Natural killer cell treated with Interleukin-12 subunit alpha and Interleukin-12 subunit beta and Interleukin-15 and Interleukin-18, amount 100 ng/mL, for 72 hours (primary cell): ENCODE results near the gene SGCE. TPM values are rescaled to one million over a fixed set of nuclear protein-coding genes. Genes with fewer than 3 reads are reported as not detected.
"Not testable (repeated sequence)": the region's sequence is repeated elsewhere in the genome, so short reads cannot be mapped to it uniquely, and the experiment has no call there.

Source experiments
- ATAC-seq, 2 donors: fragments of 150-1000 bp; cut with Tn5 transposase in 1 of 2; sonication (Bioruptor Pico), chemical (Tn5 transposase) in 1 of 2; 2 replicates each; pipeline ENCODE4 v1.10.0; 2021
- DNase-seq: peaks from one replicate; pipeline ENCODE4 v3.0.0; 2022; ENCODE audit warnings: low spot score
- H3K27ac Mint-ChIP-seq, 2 donors: 1 replicate in 1 of 2; 2 replicates in 1 of 2; pipeline ENCODE4 v1.8.0; 2022; ENCODE audit warnings: mixed read lengths in 2 of 2, mild to moderate bottlenecking in 1 of 2, moderate library complexity in 1 of 2
- H3K27me3 Mint-ChIP-seq, 2 donors: 1 replicate in 1 of 2; 2 replicates in 1 of 2; pipeline ENCODE4 v1.8.0; 2022; ENCODE audit warnings: mixed read lengths in 2 of 2
- H3K36me3 Mint-ChIP-seq: one replicate; pipeline ENCODE4 v1.8.0; 2022; ENCODE audit warnings: mixed read lengths
- H3K4me1 Mint-ChIP-seq, 2 donors: 1 replicate in 1 of 2; 2 replicates in 1 of 2; pipeline ENCODE4 v1.8.0; 2022; ENCODE audit warnings: low read depth in 2 of 2, mixed read lengths in 2 of 2, mild to moderate bottlenecking in 1 of 2
- H3K4me3 Mint-ChIP-seq: one replicate; pipeline ENCODE4 v1.8.0; 2022; ENCODE audit warnings: mixed read lengths
- H3K9me3 Mint-ChIP-seq: 2 replicates; pipeline ENCODE4 v1.8.0; 2022; ENCODE audit warnings: mixed read lengths
- total RNA-seq, 2 donors: library from RNA; stranded (reverse); gene quantifications; one replicate each; pipeline ENCODE4 v1.2.3, GENCODE V29; 2022

The SGCE gene, protein sequence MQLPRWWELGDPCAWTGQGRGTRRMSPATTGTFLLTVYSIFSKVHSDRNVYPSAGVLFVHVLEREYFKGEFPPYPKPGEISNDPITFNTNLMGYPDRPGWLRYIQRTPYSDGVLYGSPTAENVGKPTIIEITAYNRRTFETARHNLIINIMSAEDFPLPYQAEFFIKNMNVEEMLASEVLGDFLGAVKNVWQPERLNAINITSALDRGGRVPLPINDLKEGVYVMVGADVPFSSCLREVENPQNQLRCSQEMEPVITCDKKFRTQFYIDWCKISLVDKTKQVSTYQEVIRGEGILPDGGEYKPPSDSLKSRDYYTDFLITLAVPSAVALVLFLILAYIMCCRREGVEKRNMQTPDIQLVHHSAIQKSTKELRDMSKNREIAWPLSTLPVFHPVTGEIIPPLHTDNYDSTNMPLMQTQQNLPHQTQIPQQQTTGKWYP
- total RNA-seq = 1 to 10 TPM; 1.0 to 2.2 TPM

GRCh38 chr7:94655848-94656657 lies at the start of gene SGCE:
Gene SGCE (minus strand): TSS chr7:94656133. CDS start chr7:94656098, 35 bp downstream.
- Mint-ChIP-seq H3K9me3 (no peaks in the 10 kb centered on the region), H3K4me1 (peaks cover 14 to 19% of the 10 kb centered on the region in 2 donors), H3K4me3 (peak within 1 kb of the TSS; percentile 81), H3K27me3 (peaks cover 17 to 23% of the 10 kb centered on the region in 2 donors), H3K36me3 (no peaks in the 10 kb centered on the region), H3K27ac (peak within 1 kb of the TSS in 1 of 2 donors; percentile 35)
- DNase-seq = no peak
- no peak for ATAC-seq

DNA sequence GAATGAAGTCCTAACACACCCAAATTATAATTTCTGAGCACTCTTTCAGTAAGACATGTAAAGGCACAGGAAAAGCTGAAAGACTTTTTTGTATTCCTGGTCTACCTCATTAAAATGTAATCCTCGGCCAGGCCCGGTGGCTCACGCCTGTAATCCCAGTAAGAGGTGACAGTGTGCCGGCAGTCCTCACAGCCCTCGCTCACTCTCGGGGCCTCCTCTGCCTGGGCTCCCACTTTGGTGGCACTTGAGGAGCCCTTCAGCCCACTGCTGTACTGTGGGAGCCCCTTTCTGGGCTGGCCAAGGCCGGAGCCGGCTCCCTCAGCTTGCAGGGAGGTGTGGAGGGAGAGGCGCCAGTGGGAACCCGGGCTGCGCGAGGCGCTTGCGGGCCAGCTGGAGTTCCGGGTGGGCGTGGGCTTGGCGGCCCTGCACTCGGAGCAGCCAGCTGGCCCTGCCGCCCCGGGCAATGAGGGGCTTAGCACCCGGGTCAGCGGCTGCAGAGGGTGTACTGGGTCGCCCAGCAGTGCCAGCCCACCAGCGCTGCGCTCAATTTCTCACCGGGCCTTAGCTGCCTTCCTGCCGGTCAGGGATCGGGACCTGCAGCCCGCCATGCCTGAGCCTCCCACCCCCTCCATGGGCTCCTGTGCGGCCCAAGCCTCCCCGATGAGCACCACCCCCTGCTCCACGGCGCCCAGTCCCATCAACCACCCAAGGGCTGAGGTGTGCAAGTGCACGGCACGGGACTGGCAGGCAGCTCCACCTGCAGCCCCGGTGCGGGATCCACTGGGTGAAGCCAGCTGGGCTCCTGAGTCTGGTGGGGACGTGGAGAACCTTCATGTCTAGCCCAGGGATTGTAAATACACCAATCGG lies 49.5 kb upstream of the SGCE start:
- H3K9me3 Mint-ChIP-seq, H3K27ac Mint-ChIP-seq, H3K4me3 Mint-ChIP-seq, H3K4me1 Mint-ChIP-seq, DNase-seq, H3K27me3 Mint-ChIP-seq, ATAC-seq, H3K36me3 Mint-ChIP-seq: not testable (repeated sequence)

GRCh38 chr7:94701555-94701973 lies 45.6 kb upstream of the SGCE start:
- DNase-seq (no peak), ATAC-seq (no peak)
- H3K27ac Mint-ChIP-seq = no peak overlapping the region
- no peaks in the 10 kb centered on the region for H3K27me3 Mint-ChIP-seq
- H3K4me1 Mint-ChIP-seq = no peaks in the 10 kb centered on the region
- no peaks in the 10 kb centered on the region for H3K36me3 Mint-ChIP-seq
- no peak overlapping the region for H3K4me3 Mint-ChIP-seq
- no peaks in the 10 kb centered on the region for H3K9me3 Mint-ChIP-seq

DNA sequence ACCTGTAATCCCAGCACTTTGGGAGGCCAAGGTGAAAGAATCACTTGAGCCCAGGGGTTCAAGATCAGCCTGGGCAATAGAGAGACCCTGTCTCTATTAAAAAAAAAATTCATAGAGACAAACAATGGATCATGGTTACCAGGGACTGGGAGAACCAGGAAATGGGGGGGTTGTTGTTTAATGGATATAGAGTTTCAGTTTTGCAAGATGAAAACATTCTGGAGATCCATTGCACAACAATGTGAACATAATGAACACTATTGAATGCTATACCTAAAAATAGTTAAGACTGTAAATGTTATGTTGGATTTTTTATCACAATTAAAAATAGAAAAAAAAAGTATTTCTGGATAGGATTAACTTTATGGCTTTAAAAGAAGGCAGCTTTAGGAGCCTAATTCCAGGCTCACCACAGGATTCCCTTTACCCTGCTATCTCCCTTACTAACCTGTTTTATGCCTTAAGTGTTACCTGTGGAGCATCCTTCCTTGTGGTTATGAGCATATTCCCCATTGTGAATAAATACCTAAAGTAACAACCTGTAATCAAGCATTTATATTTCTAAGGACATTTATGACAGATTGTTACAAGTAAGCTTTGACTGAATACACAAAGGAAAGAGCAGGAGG lies 45.1 kb upstream of the SGCE start:
- H3K27ac Mint-ChIP-seq = no peak overlapping the region
- no peaks in the 10 kb centered on the region for H3K4me1 Mint-ChIP-seq

GRCh38 chr7:94698275-94698674 lies 42.3 kb upstream of the SGCE start:
- no peaks in the 10 kb centered on the region for H3K36me3 Mint-ChIP-seq
- no peak for DNase-seq

More for the DNA sequence above, 45.1 kb upstream of the SGCE start:
- Mint-ChIP-seq H3K4me3 (no peak overlapping the region), H3K27me3 (no peaks in the 10 kb centered on the region), H3K36me3 (no peaks in the 10 kb centered on the region), H3K9me3 (no peaks in the 10 kb centered on the region)
- no peak for ATAC-seq
- DNase-seq = no peak

GRCh38 chr7:94697035-94697974 lies 41.4 kb upstream of the SGCE start:
- Mint-ChIP-seq H3K27me3 (peaks cover 0 to 6% of the 10 kb centered on the region in 2 donors), H3K4me1 (no peaks in the 10 kb centered on the region), H3K4me3 (no peak overlapping the region), H3K27ac (no peak overlapping the region), H3K36me3 (no peaks in the 10 kb centered on the region), H3K9me3 (no peaks in the 10 kb centered on the region)
- ATAC-seq (no peak), DNase-seq (no peak)

More at GRCh38 chr7:94698275-94698674, 42.3 kb upstream of the SGCE start:
- Mint-ChIP-seq H3K4me1 (no peaks in the 10 kb centered on the region), H3K4me3 (no peak overlapping the region), H3K27ac (no peak overlapping the region), H3K9me3 (no peaks in the 10 kb centered on the region), H3K27me3 (peaks cover 0 to 2% of the 10 kb centered on the region in 2 donors)
- no peak for ATAC-seq

DNA sequence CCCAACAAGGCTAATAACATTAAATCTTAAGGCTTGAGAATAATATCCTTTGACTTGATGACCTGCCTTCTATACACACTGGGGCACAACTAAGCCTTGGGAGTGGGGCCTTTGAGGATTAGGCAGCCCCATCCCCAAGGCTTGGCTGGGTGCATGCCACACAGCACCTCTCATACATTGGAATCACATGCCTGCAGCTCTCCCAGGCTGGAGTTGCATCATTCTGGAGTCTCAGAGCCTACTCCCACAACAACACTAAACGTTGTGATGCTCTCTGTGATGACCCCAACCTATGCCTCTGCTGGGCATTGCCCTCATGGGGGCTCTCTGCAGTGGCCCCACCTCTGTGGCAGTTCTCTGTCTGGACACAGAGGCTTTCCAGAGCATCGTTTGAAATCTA lies 31.9 kb upstream of the SGCE start:
- H3K27me3 Mint-ChIP-seq = peaks cover 2 to 7% of the 10 kb centered on the region in 2 donors
- H3K36me3 Mint-ChIP-seq = no peaks in the 10 kb centered on the region
- peak in 1 of 2 donors; percentile 36 for ATAC-seq
- no peak for DNase-seq
- no peak overlapping the region for H3K4me3 Mint-ChIP-seq
- H3K4me1 Mint-ChIP-seq = no peaks in the 10 kb centered on the region
- no peak overlapping the region for H3K27ac Mint-ChIP-seq
- no peaks in the 10 kb centered on the region for H3K9me3 Mint-ChIP-seq

GRCh38 chr7:94687076-94687475 lies 31.1 kb upstream of the SGCE start:
- Mint-ChIP-seq H3K27me3 (peaks cover 0 to 9% of the 10 kb centered on the region in 2 donors), H3K4me1 (no peaks in the 10 kb centered on the region), H3K4me3 (no peak overlapping the region), H3K27ac (no peak overlapping the region), H3K36me3 (no peaks in the 10 kb centered on the region), H3K9me3 (no peaks in the 10 kb centered on the region)
- ATAC-seq (no peak), DNase-seq (no peak)

DNA sequence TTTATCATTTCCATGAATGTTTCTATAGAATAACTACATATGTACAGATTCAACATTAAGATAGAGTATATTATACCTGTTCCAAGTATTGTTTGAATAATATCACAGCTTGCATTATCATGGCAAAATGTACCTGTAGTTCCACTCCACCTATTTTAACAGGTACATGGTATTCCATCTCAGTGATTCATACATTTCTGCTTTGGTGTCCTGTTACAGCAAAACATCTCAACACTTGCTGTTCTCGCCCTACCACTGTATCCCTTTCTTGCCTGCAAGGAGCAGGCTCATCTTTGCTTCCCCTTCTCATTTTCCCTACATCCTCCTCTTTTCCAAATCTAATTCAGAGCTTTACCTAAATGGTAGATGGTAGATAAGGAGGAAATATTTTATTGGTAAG lies 27.1 kb upstream of the SGCE start:
- no peaks in the 10 kb centered on the region for H3K9me3 Mint-ChIP-seq
- no peak overlapping the region for H3K4me3 Mint-ChIP-seq
- ATAC-seq (no peak), DNase-seq (no peak)
- H3K27me3 Mint-ChIP-seq = peaks cover 4 to 10% of the 10 kb centered on the region in 2 donors
- no peaks in the 10 kb centered on the region for H3K4me1 Mint-ChIP-seq
- H3K27ac Mint-ChIP-seq = no peak overlapping the region
- no peaks in the 10 kb centered on the region for H3K36me3 Mint-ChIP-seq

- Mint-ChIP-seq H3K4me3 (no peak overlapping the region), H3K27me3 (peaks cover 4 to 19% of the 10 kb centered on the region in 2 donors), H3K27ac (no peak overlapping the region), H3K4me1 (no peaks in the 10 kb centered on the region), H3K36me3 (no peaks in the 10 kb centered on the region), H3K9me3 (no peaks in the 10 kb centered on the region)
- no peak for ATAC-seq
- DNase-seq = no peak
Observed at GRCh38 chr7:94679358-94679757, 23.4 kb upstream of the SGCE start.

DNA sequence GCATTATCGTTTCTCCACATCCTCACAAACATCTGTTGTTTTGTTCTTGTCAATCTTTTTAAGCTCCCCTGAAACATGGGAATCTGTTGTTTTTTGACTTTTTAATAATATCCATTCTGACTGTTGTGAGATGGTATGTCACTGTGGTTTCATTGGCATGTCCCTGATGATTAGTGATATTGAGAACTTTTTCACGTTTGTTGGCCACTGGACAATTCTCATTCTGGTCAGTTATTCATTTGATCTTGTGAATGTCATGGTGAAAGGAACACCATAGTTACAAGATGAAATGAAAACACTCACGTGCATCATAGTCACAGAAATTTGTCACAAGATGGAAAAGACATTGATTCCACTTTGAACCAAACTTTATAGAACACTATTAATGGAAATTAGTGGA lies 20.5 kb upstream of the SGCE start:
- no peak for ATAC-seq
- H3K4me3 Mint-ChIP-seq = no peak overlapping the region
- no peak for DNase-seq
- H3K27ac Mint-ChIP-seq = no peak overlapping the region
- H3K9me3 Mint-ChIP-seq = no peaks in the 10 kb centered on the region
- H3K36me3 Mint-ChIP-seq = no peaks in the 10 kb centered on the region
- peaks cover 4 to 15% of the 10 kb centered on the region in 2 donors for H3K27me3 Mint-ChIP-seq
- H3K4me1 Mint-ChIP-seq = no peaks in the 10 kb centered on the region

DNA sequence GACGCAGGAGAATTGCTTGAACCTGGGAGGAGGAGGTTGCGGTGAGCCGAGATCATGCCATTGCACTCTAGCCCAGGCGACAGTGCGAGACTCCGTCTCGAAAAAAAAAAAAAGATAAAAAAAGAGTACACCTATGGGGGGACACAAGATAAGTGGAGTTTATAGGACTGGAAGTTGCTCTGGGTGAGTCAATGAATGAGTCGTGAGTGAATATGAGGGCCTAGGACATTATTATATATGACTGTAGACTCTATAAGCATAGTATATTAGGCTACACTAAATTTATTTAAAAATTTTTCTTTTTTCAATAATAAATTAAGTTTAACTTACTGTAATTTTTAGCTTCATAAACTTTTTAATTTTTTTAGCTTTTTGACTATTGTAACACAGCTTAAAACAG lies 19.4 kb upstream of the SGCE start:
- no peak for DNase-seq
- ATAC-seq = no peak
- Mint-ChIP-seq H3K4me1 (no peaks in the 10 kb centered on the region), H3K27me3 (peaks cover 3 to 21% of the 10 kb centered on the region in 2 donors), H3K9me3 (no peaks in the 10 kb centered on the region), H3K4me3 (no peak overlapping the region), H3K27ac (no peak overlapping the region), H3K36me3 (no peaks in the 10 kb centered on the region)
